HFFc6 (cell line): ENCODE measurements around the gene GPR55. TPM values are rescaled to one million over a fixed set of nuclear protein-coding genes. Genes with fewer than 3 reads are reported as not detected.

ENCODE experiments used
- DNase-seq: peaks from one replicate; pipeline ENCODE4 v3.0.0-alpha.2; 2018
- H3K27ac Mint-ChIP-seq: 2 replicates; pipeline ENCODE4 v1.8.0; 2020; ENCODE audit warnings: mild to moderate bottlenecking, mixed read lengths
- H3K27me3 Mint-ChIP-seq: 2 replicates; pipeline ENCODE4 v1.8.0; 2021; ENCODE audit warnings: mild to moderate bottlenecking, moderate library complexity, mixed read lengths; ENCODE audit not compliant: insufficient read depth
- H3K36me3 Mint-ChIP-seq: 2 replicates; pipeline ENCODE4 v1.8.0; 2021; ENCODE audit warnings: low read depth, mixed read lengths
- H3K4me1 Mint-ChIP-seq: 2 replicates; pipeline ENCODE4 v1.8.0; 2020; ENCODE audit warnings: low read depth, mixed read lengths
- H3K4me3 Mint-ChIP-seq: 2 replicates; pipeline ENCODE4 v1.8.0; 2020; ENCODE audit warnings: mild to moderate bottlenecking, moderate library complexity, mixed read lengths
- H3K9me3 Mint-ChIP-seq: 2 replicates; pipeline ENCODE4 v1.8.0; 2020; ENCODE audit warnings: mild to moderate bottlenecking, mixed read lengths
- CTCF ChIP-seq: fragments of 200-600 bp; sonication (generic); IDR thresholded peaks from 2 replicates; pipeline ENCODE4 v1.5.0; 2021; ENCODE audit warnings: antibody characterized with exemption, mild to moderate bottlenecking
- total RNA-seq, 6 experiments: library from RNA; stranded (reverse); fragmentation: NEBNext Ultra II Directional; extraction: Animal tissue kit (Norgen Biotek cat#: 25700); gene quantifications; 2 replicates in 1 of 6; 3 replicates in 5 of 6; pipeline ENCODE4 v1.2.3, GENCODE V29; 2021

Gene GPR55
- total RNA-seq, 6 experiments from 2014 or later = not detected

GRCh38 chr2:230877759-230878598, 47.1 kb downstream of the GPR55 start:
- DNase-seq = no peak
- no peak for TF ChIP-seq CTCF
- Mint-ChIP-seq H3K27me3 (peaks cover 3% of the 10 kb centered on the region), H3K36me3 (no peaks in the 10 kb centered on the region), H3K4me1 (no peaks in the 10 kb centered on the region), H3K9me3 (no peaks in the 10 kb centered on the region), H3K4me3 (no peak overlapping the region), H3K27ac (no peak overlapping the region)

GRCh38 chr2:230877116-230877758, 47.8 kb downstream of the GPR55 start:
- no peak for DNase-seq

GRCh38 chr2:230875347-230876315, 49.4 kb downstream of the GPR55 start:
- no peak for TF ChIP-seq CTCF
- H3K4me1 Mint-ChIP-seq = no peaks in the 10 kb centered on the region

More at GRCh38 chr2:230877116-230877758, 47.8 kb downstream of the GPR55 start:
- peaks cover 1% of the 10 kb centered on the region for H3K27me3 Mint-ChIP-seq
- no peaks in the 10 kb centered on the region for H3K9me3 Mint-ChIP-seq
- TF ChIP-seq CTCF = no peak
- H3K4me1 Mint-ChIP-seq = no peaks in the 10 kb centered on the region
- H3K4me3 Mint-ChIP-seq = no peak overlapping the region
- no peak overlapping the region for H3K27ac Mint-ChIP-seq
- H3K36me3 Mint-ChIP-seq = no peaks in the 10 kb centered on the region

GRCh38 chr2:230874876-230875275, 50.2 kb downstream of the GPR55 start:
- H3K4me3 Mint-ChIP-seq = no peak overlapping the region
- no peaks in the 10 kb centered on the region for H3K9me3 Mint-ChIP-seq
- no peak for TF ChIP-seq CTCF
- H3K27ac Mint-ChIP-seq = no peak overlapping the region
- H3K27me3 Mint-ChIP-seq = peaks cover 3% of the 10 kb centered on the region
- H3K4me1 Mint-ChIP-seq = no peaks in the 10 kb centered on the region
- no peak for DNase-seq
- no peaks in the 10 kb centered on the region for H3K36me3 Mint-ChIP-seq

More at GRCh38 chr2:230875347-230876315, 49.4 kb downstream of the GPR55 start:
- Mint-ChIP-seq H3K4me3 (no peak overlapping the region), H3K9me3 (no peaks in the 10 kb centered on the region), H3K36me3 (no peaks in the 10 kb centered on the region), H3K27me3 (peaks cover 3% of the 10 kb centered on the region), H3K27ac (no peak overlapping the region; the same call in 1 of the 2 replicates)
- no peak for DNase-seq

- Mint-ChIP-seq H3K27me3 (peaks cover 3% of the 10 kb centered on the region), H3K36me3 (no peaks in the 10 kb centered on the region), H3K27ac (no peak overlapping the region), H3K4me3 (no peak overlapping the region), H3K9me3 (no peaks in the 10 kb centered on the region), H3K4me1 (no peaks in the 10 kb centered on the region)
- DNase-seq = no peak
- TF ChIP-seq CTCF = no peak
These were observed 50.6 kb downstream of the GPR55 start for GRCh38 chr2:230874456-230874855.
